Stomach (tissue), 4 donors: ENCODE results near the gene BCL6B.

Experiments
- CTCF ChIP-seq, 7 experiments: fragments of 450-650 bp in 4 of 7; fragments of 200-600 bp in 3 of 7; sonication (generic) in 3 of 7; IDR thresholded peaks; one replicate each; pipeline ENCODE4 v1.5.1; 2016 to 2019; ENCODE audit warnings: antibody characterized with exemption in 7 of 7, control low read depth in 2 of 7, mild to moderate bottlenecking in 1 of 7
- POLR2A ChIP-seq, 4 donors: fragments of 450-650 bp; IDR thresholded peaks; one replicate each; pipeline ENCODE4 v1.6.1; 2016; ENCODE audit warnings: antibody characterized with exemption in 4 of 4, control low read depth in 2 of 4, mild to moderate bottlenecking in 1 of 4, moderate library complexity in 1 of 4

- TF ChIP-seq POLR2A (IDR thresholded peaks at IDR 0.05) (no peak), CTCF (IDR thresholded peaks at IDR 0.05) (no peak)
These were observed 4.5 kb downstream of the BCL6B start for GRCh38 chr17:7027335-7027734.
